ENCODE results near the gene ADARB2. TPM values are rescaled to one million over a fixed set of nuclear protein-coding genes. Genes with fewer than 3 reads are reported as not detected.

ADARB2 gene
- polyA plus RNA-seq, 1 of the 3 experiments (the other 2 are of a cell fraction) = not detected

DNA sequence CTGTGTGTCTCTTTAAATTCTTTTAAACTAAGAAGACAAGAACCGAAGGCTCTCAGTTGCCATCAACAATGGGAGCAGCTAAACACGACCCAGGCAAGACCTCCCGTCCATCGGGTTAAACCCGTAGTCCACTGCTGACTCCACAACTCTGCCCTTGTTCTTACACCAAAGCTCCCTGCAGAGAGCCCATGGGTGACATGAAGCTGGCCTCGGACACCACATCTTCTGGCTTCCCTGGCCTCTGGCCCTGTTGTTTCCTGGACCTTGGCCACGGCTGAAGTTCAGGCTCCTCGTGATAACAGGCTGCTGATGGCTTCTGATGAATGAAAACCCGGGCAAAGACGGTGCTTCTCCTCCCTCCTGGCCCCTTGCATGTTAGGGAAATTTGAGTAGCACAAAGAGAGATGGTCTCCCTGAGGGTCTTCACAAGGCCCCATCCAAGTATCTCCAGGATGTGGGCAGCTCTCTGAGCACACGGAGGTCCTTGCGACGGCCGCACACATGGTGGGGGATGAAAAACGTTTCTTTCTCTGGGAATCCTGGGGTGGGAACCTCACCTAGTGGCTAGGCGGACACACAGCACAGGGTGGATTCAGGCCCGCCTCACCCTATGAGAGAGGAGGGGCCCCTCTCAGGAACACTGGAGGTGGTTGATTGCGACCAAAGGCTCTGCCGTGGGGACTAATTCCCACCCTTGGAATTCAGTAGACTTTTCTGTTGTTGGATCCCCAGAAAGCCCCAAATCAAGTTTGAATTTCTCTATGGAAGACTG is 271.1 kb downstream of the ADARB2 start:
- POLR2A ChIA-PET = no interaction called here
- Histone ChIP-seq H3K27ac (ENCODE audit: low read depth in 2 of 2, low read length in 1 of 2) (no peak overlapping the region), H3K9me2 (no peaks in the 10 kb centered on the region), H3K4me1 (ENCODE audit: control insufficient read depth in 1 of 2, insufficient read depth in 2 of 2, low read depth in 1 of 2, low read length in 1 of 2) (no peaks in the 10 kb centered on the region; a peak in 1 of 4 replicates), H3K79me2 (ENCODE audit: insufficient read depth) (no peaks in the 10 kb centered on the region), H3K9me3 (no peaks in the 10 kb centered on the region), H2AFZ (ENCODE audit: low read depth) (no peak overlapping the region), H3K4me2 (no peak overlapping the region), H3K27me3 (ENCODE audit: insufficient read depth) (no peaks in the 10 kb centered on the region), H3K9ac (no peak overlapping the region), H3F3A (replicated peaks; ENCODE audit: insufficient read depth) (no peaks in the 10 kb centered on the region), H4K20me1 (ENCODE audit: insufficient read depth) (no peaks in the 10 kb centered on the region), H3K36me3 (replicated peaks in 1 of 2; ENCODE audit: control insufficient read depth in 1 of 2, insufficient read depth in 2 of 2, low read length in 1 of 2) (no peaks in the 10 kb centered on the region), H3K4me3 (ENCODE audit: low read depth in 2 of 2, low read length in 1 of 2) (no peak overlapping the region)
- CTCF ChIA-PET = no interaction called here
- WGBS (ENCODE audit: low lambda C conversion rate) = 48% methylated on average over 14 of the region's 19 CpGs
- TF ChIP-seq MXI1 (IDR thresholded peaks at IDR 0.05; ENCODE audit: low read depth, low read length) = no peak
- TF ChIP-seq EZH2phosphoT487 (IDR thresholded peaks at IDR 0.05; ENCODE audit: borderline replicate concordance, low read depth) = no peak
- TF ChIP-seq, protein P1, sequence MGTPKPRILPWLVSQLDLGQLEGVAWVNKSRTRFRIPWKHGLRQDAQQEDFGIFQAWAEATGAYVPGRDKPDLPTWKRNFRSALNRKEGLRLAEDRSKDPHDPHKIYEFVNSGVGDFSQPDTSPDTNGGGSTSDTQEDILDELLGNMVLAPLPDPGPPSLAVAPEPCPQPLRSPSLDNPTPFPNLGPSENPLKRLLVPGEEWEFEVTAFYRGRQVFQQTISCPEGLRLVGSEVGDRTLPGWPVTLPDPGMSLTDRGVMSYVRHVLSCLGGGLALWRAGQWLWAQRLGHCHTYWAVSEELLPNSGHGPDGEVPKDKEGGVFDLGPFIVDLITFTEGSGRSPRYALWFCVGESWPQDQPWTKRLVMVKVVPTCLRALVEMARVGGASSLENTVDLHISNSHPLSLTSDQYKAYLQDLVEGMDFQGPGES (IDR thresholded peaks at IDR 0.05; ENCODE audit: low read depth, low read length) = no peak
- no peak for TF ChIP-seq MEF2A (IDR thresholded peaks at IDR 0.05; ENCODE audit: borderline replicate concordance, low read depth)
- no peak for TF ChIP-seq ELF1 (IDR thresholded peaks at IDR 0.05)
- no peak for TF ChIP-seq POLR2AphosphoS5 (IDR thresholded peaks at IDR 0.05; ENCODE audit: low read depth, low read length)
- no peak for TF ChIP-seq NFIC (IDR thresholded peaks at IDR 0.05; ENCODE audit: borderline replicate concordance)
- TF ChIP-seq GATA2 (CRISPR knock-in tag; IDR thresholded peaks at IDR 0.05) = no peak
- TF ChIP-seq FOSL2 (IDR thresholded peaks at IDR 0.05; ENCODE audit: borderline replicate concordance, low read depth) = no peak
- no peak for DNase-seq

DNA sequence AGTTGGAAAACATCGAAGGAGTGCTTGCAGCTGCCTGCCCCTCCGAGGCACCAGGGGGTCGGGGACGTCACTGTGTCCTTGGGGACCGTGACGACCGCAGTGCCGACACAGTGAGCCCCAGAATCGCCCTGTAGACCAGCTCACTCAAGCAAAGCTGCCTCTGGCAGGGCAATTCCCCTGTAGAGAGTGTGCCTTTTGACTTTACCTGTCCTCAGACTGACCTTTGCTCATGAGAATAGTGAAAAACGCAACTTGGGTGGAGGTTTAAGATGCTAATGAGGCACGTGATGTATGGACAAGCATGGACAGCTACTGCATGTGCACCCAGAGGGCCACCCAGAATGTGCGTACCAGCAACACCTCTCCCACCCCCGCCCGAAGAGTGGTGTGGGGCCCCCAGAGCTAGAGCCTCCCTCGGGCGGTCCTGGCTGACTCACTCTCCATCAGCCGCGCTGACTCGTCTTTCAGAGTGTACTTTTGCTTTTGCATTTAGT is 271.9 kb downstream of the ADARB2 start:
- Histone ChIP-seq H3K27ac (ENCODE audit: low read depth in 2 of 2, low read length in 1 of 2) (no peak overlapping the region), H3K4me1 (ENCODE audit: control insufficient read depth in 1 of 2, insufficient read depth in 2 of 2, low read depth in 1 of 2, low read length in 1 of 2) (no peaks in the 10 kb centered on the region; a peak in 1 of 4 replicates), H3K4me3 (ENCODE audit: low read depth in 2 of 2, low read length in 1 of 2) (no peak overlapping the region), H3K36me3 (replicated peaks in 1 of 2; ENCODE audit: control insufficient read depth in 1 of 2, insufficient read depth in 2 of 2, low read length in 1 of 2) (no peaks in the 10 kb centered on the region), H3K9me2 (no peaks in the 10 kb centered on the region), H3K27me3 (ENCODE audit: insufficient read depth) (no peaks in the 10 kb centered on the region), H3K4me2 (no peak overlapping the region), H3K9me3 (no peaks in the 10 kb centered on the region), H4K20me1 (ENCODE audit: insufficient read depth) (no peaks in the 10 kb centered on the region), H2AFZ (ENCODE audit: low read depth) (no peak overlapping the region), H3K9ac (no peak overlapping the region), H3K79me2 (ENCODE audit: insufficient read depth) (no peaks in the 10 kb centered on the region), H3F3A (replicated peaks; ENCODE audit: insufficient read depth) (no peaks in the 10 kb centered on the region)
- WGBS (ENCODE audit: low lambda C conversion rate) = 53% methylated on average over 16 of the region's 19 CpGs
- ChIA-PET CTCF (no interaction called here), POLR2A (no interaction called here)
- no peak for DNase-seq
- TF ChIP-seq NRF1 (IDR thresholded peaks at IDR 0.05; ENCODE audit: low read depth, low read length) = no peak
- TF ChIP-seq GATA2 (CRISPR knock-in tag; IDR thresholded peaks at IDR 0.05) = no peak
- no peak for TF ChIP-seq SIN3A (IDR thresholded peaks at IDR 0.05; ENCODE audit: borderline replicate concordance, low read depth, low read length)
- TF ChIP-seq MXI1 (IDR thresholded peaks at IDR 0.05; ENCODE audit: low read depth, low read length) = no peak
- TF ChIP-seq, protein P1 (IDR thresholded peaks at IDR 0.05; ENCODE audit: low read depth, low read length) = no peak
- TF ChIP-seq, protein P2, sequence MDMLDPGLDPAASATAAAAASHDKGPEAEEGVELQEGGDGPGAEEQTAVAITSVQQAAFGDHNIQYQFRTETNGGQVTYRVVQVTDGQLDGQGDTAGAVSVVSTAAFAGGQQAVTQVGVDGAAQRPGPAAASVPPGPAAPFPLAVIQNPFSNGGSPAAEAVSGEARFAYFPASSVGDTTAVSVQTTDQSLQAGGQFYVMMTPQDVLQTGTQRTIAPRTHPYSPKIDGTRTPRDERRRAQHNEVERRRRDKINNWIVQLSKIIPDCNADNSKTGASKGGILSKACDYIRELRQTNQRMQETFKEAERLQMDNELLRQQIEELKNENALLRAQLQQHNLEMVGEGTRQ (IDR thresholded peaks at IDR 0.05; ENCODE audit: borderline replicate concordance, low read depth, low read length) = no peak
- TF ChIP-seq, protein P3, sequence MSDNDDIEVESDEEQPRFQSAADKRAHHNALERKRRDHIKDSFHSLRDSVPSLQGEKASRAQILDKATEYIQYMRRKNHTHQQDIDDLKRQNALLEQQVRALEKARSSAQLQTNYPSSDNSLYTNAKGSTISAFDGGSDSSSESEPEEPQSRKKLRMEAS (IDR thresholded peaks at IDR 0.05; ENCODE audit: low read depth) = no peak
- TF ChIP-seq, protein P4, sequence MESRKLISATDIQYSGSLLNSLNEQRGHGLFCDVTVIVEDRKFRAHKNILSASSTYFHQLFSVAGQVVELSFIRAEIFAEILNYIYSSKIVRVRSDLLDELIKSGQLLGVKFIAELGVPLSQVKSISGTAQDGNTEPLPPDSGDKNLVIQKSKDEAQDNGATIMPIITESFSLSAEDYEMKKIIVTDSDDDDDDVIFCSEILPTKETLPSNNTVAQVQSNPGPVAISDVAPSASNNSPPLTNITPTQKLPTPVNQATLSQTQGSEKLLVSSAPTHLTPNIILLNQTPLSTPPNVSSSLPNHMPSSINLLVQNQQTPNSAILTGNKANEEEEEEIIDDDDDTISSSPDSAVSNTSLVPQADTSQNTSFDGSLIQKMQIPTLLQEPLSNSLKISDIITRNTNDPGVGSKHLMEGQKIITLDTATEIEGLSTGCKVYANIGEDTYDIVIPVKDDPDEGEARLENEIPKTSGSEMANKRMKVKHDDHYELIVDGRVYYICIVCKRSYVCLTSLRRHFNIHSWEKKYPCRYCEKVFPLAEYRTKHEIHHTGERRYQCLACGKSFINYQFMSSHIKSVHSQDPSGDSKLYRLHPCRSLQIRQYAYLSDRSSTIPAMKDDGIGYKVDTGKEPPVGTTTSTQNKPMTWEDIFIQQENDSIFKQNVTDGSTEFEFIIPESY (IDR thresholded peaks at IDR 0.05; ENCODE audit: borderline replicate concordance, low read depth) = no peak
- no peak for TF ChIP-seq POLR2AphosphoS5 (IDR thresholded peaks at IDR 0.05; ENCODE audit: low read depth, low read length)
- no peak for TF ChIP-seq RAD21 (IDR thresholded peaks at IDR 0.05; ENCODE audit: low read length)
- TF ChIP-seq ELF1 (IDR thresholded peaks at IDR 0.05) = no peak
- no peak for TF ChIP-seq JUND (IDR thresholded peaks at IDR 0.05)
- TF ChIP-seq FOSL2 (IDR thresholded peaks at IDR 0.05; ENCODE audit: borderline replicate concordance, low read depth) = no peak
- no peak for TF ChIP-seq TCF12 (IDR thresholded peaks at IDR 0.05)
- no peak for TF ChIP-seq TEAD4 (IDR thresholded peaks at IDR 0.05; ENCODE audit: borderline replicate concordance, insufficient read depth)
- no peak for TF ChIP-seq RCOR1 (IDR thresholded peaks at IDR 0.05; ENCODE audit: low read length)
- no peak for TF ChIP-seq GABPA (IDR thresholded peaks at IDR 0.05; ENCODE audit: low read depth)
- no peak for TF ChIP-seq FOXJ3 (CRISPR knock-in tag; IDR thresholded peaks at IDR 0.05)
